Vagina (tissue), 2 donors: ENCODE data around the gene SLC5A3. TPM values are rescaled to one million over a fixed set of nuclear protein-coding genes. Genes with fewer than 3 reads are reported as not detected.

Experiments
- DNase-seq, 2 donors: peaks; one replicate each; pipeline ENCODE4 v3.0.0-alpha.2; 2017; ENCODE audit errors: extremely low spot score in 2 of 2
- H3K27ac ChIP-seq: fragments of 200-600 bp; sonication (generic); one replicate; pipeline ENCODE4 v1.5.1; 2019
- H3K27me3 ChIP-seq: fragments of 200-600 bp; sonication (generic); one replicate; pipeline ENCODE4 v1.5.1; 2019
- H3K36me3 ChIP-seq, 2 donors: fragments of 200-600 bp; sonication (generic); one replicate each; pipeline ENCODE4 v1.5.1; 2017 to 2019
- H3K4me1 ChIP-seq: fragments of 200-600 bp; sonication (generic); one replicate; pipeline ENCODE4 v1.5.1; 2019
- H3K4me3 ChIP-seq, 2 donors: fragments of 200-600 bp; sonication (generic); 1 replicate in 1 of 2; 2 replicates in 1 of 2; pipeline ENCODE4 v1.5.1; 2016 to 2019
- H3K9me3 ChIP-seq: fragments of 200-600 bp; sonication (generic); one replicate; pipeline ENCODE4 v1.5.1; 2019
- POLR2A ChIP-seq, 2 donors: fragments of 450-650 bp; IDR thresholded peaks; one replicate each; pipeline ENCODE4 v1.6.1; 2017; ENCODE audit warnings: antibody characterized with exemption in 2 of 2, mild to moderate bottlenecking in 2 of 2, moderate library complexity in 2 of 2
- POLR2AphosphoS5 ChIP-seq, 2 donors: sonication (generic); formaldehyde crosslinking; IDR thresholded peaks; one replicate each; pipeline ENCODE4 v1.9.0; 2017; ENCODE audit warnings: antibody characterized with exemption in 2 of 2, mild to moderate bottlenecking in 2 of 2, low read depth in 1 of 2; ENCODE audit not compliant: insufficient read depth in 1 of 2
- intact Hi-C: fragments of 100-400 bp; cut with DNase I; formaldehyde crosslinking; loops from one replicate; pipeline ENCODE4 v1.15.1; 2023
- total RNA-seq: library from RNA; depleted of rRNA; stranded (reverse); fragments of >200 nt; gene quantifications from one replicate; pipeline ENCODE4 v1.2.3, GENCODE V29; 2016
- TF ChIP-seq, protein P1 (sequence below), 3 experiments: fragments of 450-650 bp in 2 of 3; fragments of 200-600 bp in 1 of 3; sonication (generic) in 1 of 3; IDR thresholded peaks; one replicate each; pipeline ENCODE4 v1.5.1; 2017 to 2019; ENCODE audit warnings: antibody characterized with exemption in 3 of 3, mild to moderate bottlenecking in 2 of 3, moderate library complexity in 2 of 3

The SLC5A3 gene
- total RNA-seq, 1 donor from 2014 or later, result 17.9 TPM

DNA sequence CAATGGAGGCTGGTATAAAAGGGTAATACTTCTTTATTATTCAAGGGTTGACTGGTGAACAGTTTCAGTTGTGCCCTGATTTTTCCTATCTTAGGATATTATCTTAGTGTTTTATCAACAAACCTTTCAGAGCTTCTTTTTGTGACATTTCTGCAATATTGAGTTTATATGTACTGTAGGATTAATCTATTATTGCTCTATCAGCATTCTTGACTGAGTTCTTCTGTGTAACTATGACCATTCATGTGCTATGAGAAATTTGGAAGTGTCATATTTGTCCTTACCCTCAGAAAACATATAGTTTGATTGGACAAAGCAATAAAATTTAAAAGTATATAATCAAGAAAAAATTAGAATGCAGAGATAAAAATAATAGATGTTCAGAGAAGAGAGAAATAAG is 25.5 kb upstream of the SLC5A3 start:
- no peak overlapping the region for H3K4me3 ChIP-seq
- H3K27ac ChIP-seq, result no peak overlapping the region
- TF ChIP-seq, protein P1, sequence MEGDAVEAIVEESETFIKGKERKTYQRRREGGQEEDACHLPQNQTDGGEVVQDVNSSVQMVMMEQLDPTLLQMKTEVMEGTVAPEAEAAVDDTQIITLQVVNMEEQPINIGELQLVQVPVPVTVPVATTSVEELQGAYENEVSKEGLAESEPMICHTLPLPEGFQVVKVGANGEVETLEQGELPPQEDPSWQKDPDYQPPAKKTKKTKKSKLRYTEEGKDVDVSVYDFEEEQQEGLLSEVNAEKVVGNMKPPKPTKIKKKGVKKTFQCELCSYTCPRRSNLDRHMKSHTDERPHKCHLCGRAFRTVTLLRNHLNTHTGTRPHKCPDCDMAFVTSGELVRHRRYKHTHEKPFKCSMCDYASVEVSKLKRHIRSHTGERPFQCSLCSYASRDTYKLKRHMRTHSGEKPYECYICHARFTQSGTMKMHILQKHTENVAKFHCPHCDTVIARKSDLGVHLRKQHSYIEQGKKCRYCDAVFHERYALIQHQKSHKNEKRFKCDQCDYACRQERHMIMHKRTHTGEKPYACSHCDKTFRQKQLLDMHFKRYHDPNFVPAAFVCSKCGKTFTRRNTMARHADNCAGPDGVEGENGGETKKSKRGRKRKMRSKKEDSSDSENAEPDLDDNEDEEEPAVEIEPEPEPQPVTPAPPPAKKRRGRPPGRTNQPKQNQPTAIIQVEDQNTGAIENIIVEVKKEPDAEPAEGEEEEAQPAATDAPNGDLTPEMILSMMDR (IDR thresholded peaks at IDR 0.05), result no peak
- TF ChIP-seq POLR2AphosphoS5 (IDR thresholded peaks at IDR 0.05; ENCODE audit: insufficient read depth in 1 of 2, low read depth in 1 of 2), result no peak
- no peak for TF ChIP-seq POLR2A (IDR thresholded peaks at IDR 0.05)
- no peaks in the 10 kb centered on the region for H3K27me3 ChIP-seq
- H3K36me3 ChIP-seq, result no peaks in the 10 kb centered on the region
- H3K4me1 ChIP-seq, result no peaks in the 10 kb centered on the region
- intact Hi-C loops, result no loop called here
- no peaks in the 10 kb centered on the region for H3K9me3 ChIP-seq
- no peak for DNase-seq

DNA sequence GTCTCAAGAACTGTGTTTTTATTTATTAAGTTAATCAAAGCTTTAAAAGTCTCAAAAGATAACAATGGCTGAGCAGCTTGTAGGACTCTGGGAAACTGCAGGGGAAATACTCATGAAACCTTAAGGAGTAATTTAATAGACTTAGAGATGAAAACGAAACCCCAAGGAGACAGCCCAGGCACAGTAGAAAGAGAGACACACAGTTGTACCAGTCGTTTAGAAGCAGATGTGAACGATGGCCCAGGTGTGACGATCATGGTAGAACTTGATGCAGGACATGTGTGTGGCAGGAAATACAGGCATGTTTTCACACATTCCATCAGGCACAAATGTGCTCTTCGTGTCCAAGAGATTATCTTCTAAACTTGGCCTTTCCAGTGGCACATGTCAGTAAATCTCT is 21.2 kb upstream of the SLC5A3 start:
- no peaks in the 10 kb centered on the region for H3K27me3 ChIP-seq
- H3K27ac ChIP-seq, result no peak overlapping the region
- no peak overlapping the region for H3K4me3 ChIP-seq
- no peaks in the 10 kb centered on the region for H3K36me3 ChIP-seq
- TF ChIP-seq POLR2AphosphoS5 (IDR thresholded peaks at IDR 0.05; ENCODE audit: insufficient read depth in 1 of 2, low read depth in 1 of 2), result no peak
- TF ChIP-seq POLR2A (IDR thresholded peaks at IDR 0.05), result no peak
- TF ChIP-seq, protein P1 (IDR thresholded peaks at IDR 0.05), result no peak
- H3K4me1 ChIP-seq, result no peaks in the 10 kb centered on the region
- DNase-seq, result no peak
- intact Hi-C loops, result no loop called here
- H3K9me3 ChIP-seq, result no peaks in the 10 kb centered on the region

- Histone ChIP-seq H3K36me3 (no peaks in the 10 kb centered on the region), H3K27me3 (no peaks in the 10 kb centered on the region), H3K27ac (no peak overlapping the region), H3K4me3 (no peak overlapping the region), H3K9me3 (no peaks in the 10 kb centered on the region), H3K4me1 (no peaks in the 10 kb centered on the region)
- TF ChIP-seq, protein P1 (IDR thresholded peaks at IDR 0.05), result no peak
- TF ChIP-seq POLR2AphosphoS5 (IDR thresholded peaks at IDR 0.05; ENCODE audit: insufficient read depth in 1 of 2, low read depth in 1 of 2) (no peak), POLR2A (IDR thresholded peaks at IDR 0.05) (no peak)
- DNase-seq, result no peak
- intact Hi-C loops, result no loop called here
Measured at GRCh38 chr21:34054259-34054658, 19.1 kb upstream of the SLC5A3 start.

GRCh38 chr21:34055615-34056014 is 17.8 kb upstream of the SLC5A3 start:
- Histone ChIP-seq H3K9me3 (no peaks in the 10 kb centered on the region), H3K36me3 (no peaks in the 10 kb centered on the region), H3K4me3 (no peak overlapping the region), H3K27me3 (no peaks in the 10 kb centered on the region), H3K4me1 (no peaks in the 10 kb centered on the region), H3K27ac (no peak overlapping the region)
- TF ChIP-seq, protein P1 (IDR thresholded peaks at IDR 0.05), result no peak
- no peak for TF ChIP-seq POLR2A (IDR thresholded peaks at IDR 0.05)
- TF ChIP-seq POLR2AphosphoS5 (IDR thresholded peaks at IDR 0.05; ENCODE audit: insufficient read depth in 1 of 2, low read depth in 1 of 2), result no peak
- intact Hi-C loops, result no loop called here
- DNase-seq, result no peak

DNA sequence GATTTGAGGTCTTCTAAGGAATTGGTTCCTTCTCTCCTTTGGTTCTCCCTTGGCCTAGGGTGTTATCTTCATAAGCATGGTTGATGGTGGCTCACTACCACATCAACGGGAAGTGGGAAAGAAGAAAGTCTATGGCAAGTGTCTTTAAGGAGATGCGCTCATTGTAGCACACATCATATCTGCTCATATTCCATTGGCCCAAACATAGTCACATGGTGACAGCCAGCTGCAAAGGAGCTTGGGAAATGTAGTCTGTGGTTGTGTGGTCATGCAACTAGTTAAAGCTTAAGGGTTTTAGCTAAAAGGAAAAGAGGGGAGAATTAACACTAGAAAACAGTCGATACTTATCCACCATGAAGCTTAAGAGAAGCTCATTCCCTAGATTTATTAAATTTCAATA is 11.4 kb upstream of the SLC5A3 start:
- Histone ChIP-seq H3K27ac (no peak overlapping the region), H3K4me3 (no peak overlapping the region), H3K4me1 (no peaks in the 10 kb centered on the region), H3K36me3 (no peaks in the 10 kb centered on the region), H3K27me3 (no peaks in the 10 kb centered on the region), H3K9me3 (no peaks in the 10 kb centered on the region)
- no peak for DNase-seq
- TF ChIP-seq, protein P1 (IDR thresholded peaks at IDR 0.05), result no peak
- intact Hi-C loops, result no loop called here
